Tibial nerve (tissue), 4 donors: ENCODE data around the gene ROBO2.

ENCODE experiments used
- CTCF ChIP-seq, 5 experiments: fragments of 200-600 bp in 3 of 5; fragments of 450-650 bp in 2 of 5; sonication (generic) in 3 of 5; IDR thresholded peaks; one replicate each; pipeline ENCODE4 v1.5.1; 2016 to 2019; ENCODE audit warnings: antibody characterized with exemption in 5 of 5, mild to moderate bottlenecking in 3 of 5, moderate library complexity in 2 of 5
- EP300 ChIP-seq, 2 donors: sonication (generic); formaldehyde crosslinking; IDR thresholded peaks; one replicate each; pipeline ENCODE4 v1.6.1; 2017; ENCODE audit warnings: antibody characterized with exemption in 2 of 2, mild to moderate bottlenecking in 1 of 2
- POLR2A ChIP-seq, 2 donors: fragments of 450-650 bp; IDR thresholded peaks; one replicate each; pipeline ENCODE4 v1.6.1; 2017; ENCODE audit warnings: antibody characterized with exemption in 2 of 2, mild to moderate bottlenecking in 2 of 2, moderate library complexity in 2 of 2

- TF ChIP-seq CTCF (IDR thresholded peaks at IDR 0.05) (no peak), POLR2A (IDR thresholded peaks at IDR 0.05) (no peak), EP300 (IDR thresholded peaks at IDR 0.05) (no peak)
These were observed 499.1 kb downstream of the ROBO2 start for GRCh38 chr3:77539014-77539413.
